Upper lobe of left lung (tissue), 6 donors: ENCODE results near the gene POFUT2. TPM values are rescaled to one million over a fixed set of nuclear protein-coding genes. Genes with fewer than 3 reads are reported as not detected.
A peak's percentile ranks its signal among the peaks of the same experiment; 100 is the strongest.

Experiments used
- ATAC-seq, 2 donors: fragments of 200-7000 bp; cut with Tn5 transposase; one replicate each; pipeline ENCODE4 v1.9.1; 2022; ENCODE audit warnings: mild to moderate bottlenecking in 2 of 2, moderate library complexity in 2 of 2; ENCODE audit not compliant: low FRiP score in 2 of 2
- DNase-seq, 2 donors: peaks; one replicate each; pipeline ENCODE4 v3.0.0-alpha.2; 2019 to 2020
- H3K27ac ChIP-seq, 4 donors: fragments of 200-600 bp; sonication (generic); one replicate each; pipeline ENCODE4 v1.5.1; 2016 to 2019
- H3K27me3 ChIP-seq, 4 donors: fragments of 200-600 bp; sonication (generic); one replicate each; pipeline ENCODE4 v1.5.1; 2017 to 2019
- H3K36me3 ChIP-seq, 4 donors: fragments of 200-600 bp; sonication (generic); one replicate each; pipeline ENCODE4 v1.5.1; 2016 to 2019
- H3K4me1 ChIP-seq, 4 donors: fragments of 200-600 bp; sonication (generic); one replicate each; pipeline ENCODE4 v1.5.1; 2018 to 2019
- H3K4me3 ChIP-seq, 4 donors: fragments of 200-600 bp; sonication (generic); one replicate each; pipeline ENCODE4 v1.5.1; 2017 to 2019; ENCODE audit warnings: mild to moderate bottlenecking in 2 of 4, moderate library complexity in 1 of 4
- H3K9me3 ChIP-seq, 4 donors: fragments of 200-600 bp; sonication (generic); one replicate each; pipeline ENCODE4 v1.5.1; 2018 to 2019
- CTCF ChIP-seq, 6 experiments: fragments of 450-650 bp in 4 of 6; fragments of 200-600 bp in 2 of 6; sonication (generic) in 2 of 6; IDR thresholded peaks; one replicate each; pipeline ENCODE4 v1.5.1; 2016 to 2019; ENCODE audit warnings: antibody characterized with exemption in 6 of 6
- EP300 ChIP-seq, 4 donors: sonication (generic); formaldehyde crosslinking; IDR thresholded peaks; one replicate each; pipeline ENCODE4 v1.5.1; 2017; ENCODE audit warnings: antibody characterized with exemption in 4 of 4, control low read depth in 2 of 4
- POLR2A ChIP-seq, 4 donors: fragments of 450-650 bp; IDR thresholded peaks; one replicate each; pipeline ENCODE4 v1.5.1; 2016 to 2017; ENCODE audit warnings: antibody characterized with exemption in 4 of 4, mild to moderate bottlenecking in 2 of 4
- POLR2AphosphoS5 ChIP-seq, 2 donors: sonication (generic); formaldehyde crosslinking; IDR thresholded peaks; one replicate each; pipeline ENCODE4 v1.5.1; 2017; ENCODE audit warnings: antibody characterized with exemption in 2 of 2
- WGBS, 2 donors: methylation state at CpG; one replicate each; pipeline ENCODE4 v1.1.5; 2017 to 2018; 5-methylcytosine and 5-hydroxymethylcytosine counted together
- total RNA-seq, 6 donors: library from RNA; depleted of rRNA in 4 of 6; stranded (reverse); fragments of >200 nt in 4 of 6; gene quantifications; one replicate each; pipeline versions ENCODE4 v1.1.0 to v1.2.1, GENCODE V29; 2016 to 2021
- donor health status: DM: no; HTN: no; CAD: no; lungs with moderate emphysema.
- donor health status: DM: no; HTN: yes; CAD: no; lungs with severe emphysema.

The POFUT2 gene
- total RNA-seq, 6 donors from 2014 or later = 19.9 to 89.1 (median 32.5) TPM

GRCh38 chr21:45225741-45226327, 61.9 kb downstream of the POFUT2 start:
- H3K27me3 ChIP-seq = no peaks in the 10 kb centered on the region
- H3K4me3 ChIP-seq = no peak overlapping the region
- 83 to 85% methylated on average over 16 of the region's 16 CpGs for WGBS, 2 donors
- no peak overlapping the region for H3K27ac ChIP-seq
- peaks cover 2 to 30% (median 20%) of the 10 kb centered on the region in 4 donors for H3K36me3 ChIP-seq
- no peak for ATAC-seq
- TF ChIP-seq EP300 (IDR thresholded peaks at IDR 0.05) = no peak
- TF ChIP-seq POLR2AphosphoS5 (IDR thresholded peaks at IDR 0.05) = no peak
- no peak for TF ChIP-seq POLR2A (IDR thresholded peaks at IDR 0.05)
- no peak for TF ChIP-seq CTCF (IDR thresholded peaks at IDR 0.05)
- DNase-seq = no peak
- no peaks in the 10 kb centered on the region for H3K9me3 ChIP-seq
- no peaks in the 10 kb centered on the region for H3K4me1 ChIP-seq

GRCh38 chr21:45225041-45225740, 62.5 kb downstream of the POFUT2 start:
- Histone ChIP-seq H3K27ac (peak overlapping the region in 1 of 4 donors; percentile 42), H3K4me3 (no peak overlapping the region), H3K27me3 (no peaks in the 10 kb centered on the region), H3K4me1 (no peaks in the 10 kb centered on the region), H3K36me3 (peaks cover 2 to 36% (median 22%) of the 10 kb centered on the region in 4 donors), H3K9me3 (no peaks in the 10 kb centered on the region)
- WGBS, 2 donors = 87 to 90% methylated on average over 11 of the region's 11 CpGs
- TF ChIP-seq CTCF (IDR thresholded peaks at IDR 0.05) (no peak), POLR2A (IDR thresholded peaks at IDR 0.05) (no peak), EP300 (IDR thresholded peaks at IDR 0.05) (no peak), POLR2AphosphoS5 (IDR thresholded peaks at IDR 0.05) (no peak)
- no peak for DNase-seq
- ATAC-seq = no peak

GRCh38 chr21:45224189-45224938, 63.3 kb downstream of the POFUT2 start:
- TF ChIP-seq EP300 (IDR thresholded peaks at IDR 0.05) = no peak
- TF ChIP-seq POLR2A (IDR thresholded peaks at IDR 0.05) = no peak
- TF ChIP-seq POLR2AphosphoS5 (IDR thresholded peaks at IDR 0.05) = no peak
- TF ChIP-seq CTCF (IDR thresholded peaks at IDR 0.05) = no peak
- Histone ChIP-seq H3K27me3 (no peaks in the 10 kb centered on the region), H3K36me3 (peaks cover 2 to 39% (median 22%) of the 10 kb centered on the region in 4 donors), H3K4me3 (no peak overlapping the region), H3K9me3 (no peaks in the 10 kb centered on the region), H3K27ac (peak overlapping the region in 2 of 4 donors; percentile 26 to 42), H3K4me1 (peaks cover 0 to 2% (median 0%) of the 10 kb centered on the region in 4 donors)
- peak; percentile 37 to 62 for ATAC-seq
- peak in 1 of 2 donors; percentile 79 for DNase-seq
- 83 to 89% methylated on average over 24 of the region's 24 CpGs for WGBS, 2 donors

- Histone ChIP-seq H3K9me3 (no peaks in the 10 kb centered on the region), H3K36me3 (peaks cover 2 to 39% (median 22%) of the 10 kb centered on the region in 4 donors), H3K4me1 (peaks cover 0 to 2% (median 0%) of the 10 kb centered on the region in 4 donors), H3K27me3 (no peaks in the 10 kb centered on the region), H3K27ac (no peak overlapping the region), H3K4me3 (no peak overlapping the region)
- WGBS, 2 donors = 92 to 96% methylated on average over 24 to 36 of the region's 36 CpGs
- TF ChIP-seq POLR2A (IDR thresholded peaks at IDR 0.05) (no peak), POLR2AphosphoS5 (IDR thresholded peaks at IDR 0.05) (no peak), CTCF (IDR thresholded peaks at IDR 0.05) (no peak), EP300 (IDR thresholded peaks at IDR 0.05) (no peak)
- peak in 1 of 2 donors; percentile 76 for DNase-seq
- ATAC-seq = no peak
Measured at GRCh38 chr21:45223236-45224185, 64.2 kb downstream of the POFUT2 start.
